DMS53 treated with DMSO at 0.1 percent for 48 hours (cell line): ENCODE data around the gene MNDA.
"Not testable (repeated sequence)": the region's sequence is repeated elsewhere in the genome, so short reads cannot be mapped to it uniquely, and the experiment has no call there.

Experiments
- DNase-seq: peaks from one replicate; lab custom pipeline; 2025; ENCODE audit not compliant: unreplicated experiment; lab: John Stamatoyannopoulos, UW

The MNDA gene

GRCh38 chr1:158838660-158839059, 7.5 kb downstream of the MNDA start:
- DNase-seq: no peak

- DNase-seq: no peak
Measured at GRCh38 chr1:158839566-158839965, 8.4 kb downstream of the MNDA start.

- DNase-seq: no peak
Measured at GRCh38 chr1:158840236-158840635, 9.1 kb downstream of the MNDA start.

- DNase-seq: no peak
Measured at GRCh38 chr1:158864595-158864994, 33.4 kb downstream of the MNDA start.

- not testable (repeated sequence) for DNase-seq
Measured at GRCh38 chr1:158870438-158870837, 39.3 kb downstream of the MNDA start.

GRCh38 chr1:158873141-158873540, 42.0 kb downstream of the MNDA start:
- DNase-seq: no peak

GRCh38 chr1:158893654-158894053, 62.5 kb downstream of the MNDA start:
- DNase-seq: no peak

GRCh38 chr1:158898722-158899121, 67.6 kb downstream of the MNDA start:
- DNase-seq: no peak
